WERI-Rb-1 (cell line): ENCODE measurements around the gene HMGB1.
"Not testable (repeated sequence)": the region's sequence is repeated elsewhere in the genome, so short reads cannot be mapped to it uniquely, and the experiment has no call there.

Experiments
- DNase-seq: peaks from one replicate; pipeline ENCODE4 v3.0.0-alpha.2; 2020
- H3K27ac ChIP-seq: fragments of 250-450 bp; sonication (Bioruptor Pico); 2 replicates; pipeline ENCODE4 v1.5.1; 2020; ENCODE audit warnings: mild to moderate bottlenecking, moderate library complexity
- H3K27me3 ChIP-seq: fragments of 250-450 bp; sonication (Bioruptor Pico); 2 replicates; pipeline ENCODE4 v1.5.1; 2021; ENCODE audit warnings: mild to moderate bottlenecking, low read depth, moderate library complexity; ENCODE audit not compliant: insufficient read depth, severe bottlenecking
- H3K36me3 ChIP-seq: fragments of 250-450 bp; sonication (Bioruptor Pico); 2 replicates; pipeline ENCODE4 v1.5.1; 2020; ENCODE audit warnings: mild to moderate bottlenecking, moderate library complexity
- H3K4me3 ChIP-seq: 2 replicates; pipeline ENCODE4 v1.5.1; 2011; ENCODE audit warnings: low read depth, mild to moderate bottlenecking, control low read depth, low read length
- H3K9me3 ChIP-seq: fragments of 250-450 bp; sonication (Bioruptor Pico); 2 replicates; pipeline ENCODE4 v1.5.1; 2021; ENCODE audit warnings: mild to moderate bottlenecking, moderate library complexity; ENCODE audit not compliant: severe bottlenecking
- TF ChIP-seq, protein P1 (sequence below): IDR thresholded peaks from 2 replicates; pipeline ENCODE4 v1.5.1; 2011; ENCODE audit warnings: low read depth, mild to moderate bottlenecking, control low read depth, inconsistent platforms, low read length

Gene HMGB1

DNA sequence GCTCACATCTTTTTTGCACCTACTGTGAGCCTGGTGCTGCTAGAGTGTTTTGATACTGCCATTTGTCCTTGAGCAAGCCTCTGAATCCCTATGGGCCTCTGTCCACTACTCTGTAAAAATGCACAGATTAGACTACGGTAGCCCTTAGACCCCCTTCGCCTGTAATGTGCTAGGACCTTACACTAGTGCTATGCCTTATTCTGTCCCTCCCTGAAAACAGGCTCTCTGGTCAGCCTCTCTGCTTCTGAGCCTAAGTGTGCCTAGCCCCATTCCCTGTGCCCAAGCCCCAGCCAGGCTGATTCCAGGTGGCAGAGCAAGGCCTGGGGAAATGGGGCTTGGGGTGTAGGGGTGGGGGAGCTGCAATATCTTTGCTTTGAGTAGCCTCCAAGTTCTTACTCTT is 10.7 kb downstream of the HMGB1 start:
- no peaks in the 10 kb centered on the region for H3K27me3 ChIP-seq
- no peaks in the 10 kb centered on the region for H3K9me3 ChIP-seq
- no peaks in the 10 kb centered on the region for H3K36me3 ChIP-seq
- no peak overlapping the region for H3K27ac ChIP-seq
- DNase-seq = no peak
- H3K4me3 ChIP-seq = no peak overlapping the region
- TF ChIP-seq, protein P1, sequence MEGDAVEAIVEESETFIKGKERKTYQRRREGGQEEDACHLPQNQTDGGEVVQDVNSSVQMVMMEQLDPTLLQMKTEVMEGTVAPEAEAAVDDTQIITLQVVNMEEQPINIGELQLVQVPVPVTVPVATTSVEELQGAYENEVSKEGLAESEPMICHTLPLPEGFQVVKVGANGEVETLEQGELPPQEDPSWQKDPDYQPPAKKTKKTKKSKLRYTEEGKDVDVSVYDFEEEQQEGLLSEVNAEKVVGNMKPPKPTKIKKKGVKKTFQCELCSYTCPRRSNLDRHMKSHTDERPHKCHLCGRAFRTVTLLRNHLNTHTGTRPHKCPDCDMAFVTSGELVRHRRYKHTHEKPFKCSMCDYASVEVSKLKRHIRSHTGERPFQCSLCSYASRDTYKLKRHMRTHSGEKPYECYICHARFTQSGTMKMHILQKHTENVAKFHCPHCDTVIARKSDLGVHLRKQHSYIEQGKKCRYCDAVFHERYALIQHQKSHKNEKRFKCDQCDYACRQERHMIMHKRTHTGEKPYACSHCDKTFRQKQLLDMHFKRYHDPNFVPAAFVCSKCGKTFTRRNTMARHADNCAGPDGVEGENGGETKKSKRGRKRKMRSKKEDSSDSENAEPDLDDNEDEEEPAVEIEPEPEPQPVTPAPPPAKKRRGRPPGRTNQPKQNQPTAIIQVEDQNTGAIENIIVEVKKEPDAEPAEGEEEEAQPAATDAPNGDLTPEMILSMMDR = no peak

DNA sequence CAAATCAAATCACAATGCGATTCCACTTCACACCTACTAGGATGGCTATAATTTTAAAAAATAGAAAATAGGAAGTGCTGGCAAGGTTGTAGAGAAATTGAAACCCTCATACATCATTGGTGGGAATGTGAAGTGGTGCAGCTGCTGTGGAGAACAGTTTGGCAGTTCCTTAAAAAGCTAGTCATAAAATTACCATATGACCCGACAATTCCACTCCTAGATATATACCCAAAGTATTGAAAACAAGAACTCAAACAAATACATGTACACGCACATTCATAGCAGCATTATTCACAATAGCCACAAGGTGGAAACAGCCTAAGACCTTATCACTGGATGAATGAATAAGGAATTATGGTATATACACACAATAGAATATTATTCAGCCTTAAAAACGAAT is 12.0 kb downstream of the HMGB1 start:
- DNase-seq = no peak
- no peak overlapping the region for H3K27ac ChIP-seq

DNA sequence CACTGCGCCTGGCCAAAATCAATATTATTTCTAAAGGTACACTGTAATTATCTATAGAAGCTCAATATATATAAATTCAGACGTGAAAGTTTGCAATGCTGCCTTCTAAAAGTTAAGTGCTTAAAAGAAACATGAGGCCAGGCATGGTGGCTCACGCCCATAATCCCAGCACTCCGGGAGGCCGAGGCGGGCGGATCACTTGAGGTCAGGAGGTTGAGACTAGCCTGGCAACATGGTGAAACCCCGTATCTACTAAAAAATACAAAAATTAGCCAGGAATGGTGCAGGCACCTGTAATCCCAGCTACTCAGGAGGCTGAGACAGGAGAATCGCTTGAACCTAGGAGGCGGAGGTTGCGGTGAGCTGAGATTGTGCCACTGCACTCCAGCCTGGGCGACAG is 14.3 kb downstream of the HMGB1 start:
- not testable (repeated sequence) for H3K27me3 ChIP-seq, DNase-seq, H3K27ac ChIP-seq, H3K4me3 ChIP-seq, H3K9me3 ChIP-seq, H3K36me3 ChIP-seq

More for the DNA sequence above, 12.0 kb downstream of the HMGB1 start:
- no peaks in the 10 kb centered on the region for H3K9me3 ChIP-seq
- no peak overlapping the region for H3K4me3 ChIP-seq
- no peaks in the 10 kb centered on the region for H3K27me3 ChIP-seq
- TF ChIP-seq, protein P1 = no peak
- H3K36me3 ChIP-seq = no peaks in the 10 kb centered on the region

DNA sequence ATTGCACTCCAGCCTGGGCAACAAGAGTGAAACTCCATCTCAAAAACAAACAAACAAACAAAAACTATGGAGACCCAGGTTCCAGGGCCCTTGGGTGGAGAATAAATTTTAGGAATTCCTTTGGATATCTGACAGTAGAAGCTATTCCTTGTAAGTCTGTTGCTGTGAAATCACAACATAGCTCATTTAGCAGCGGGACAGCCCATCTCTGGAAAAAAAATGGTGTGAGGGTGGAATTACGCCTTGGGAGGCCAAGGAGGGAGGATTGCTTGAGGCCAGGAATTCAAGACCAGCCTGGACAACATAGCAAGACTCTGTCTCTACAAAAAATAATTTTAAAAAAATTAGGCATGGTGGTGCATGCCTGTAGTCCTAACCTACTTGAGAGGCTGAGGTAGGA is 15.7 kb downstream of the HMGB1 start:
- no peak overlapping the region for H3K4me3 ChIP-seq
- H3K36me3 ChIP-seq = no peaks in the 10 kb centered on the region
- DNase-seq = no peak
- no peaks in the 10 kb centered on the region for H3K9me3 ChIP-seq
- no peak overlapping the region for H3K27ac ChIP-seq
- TF ChIP-seq, protein P1 = no peak
- no peaks in the 10 kb centered on the region for H3K27me3 ChIP-seq

DNA sequence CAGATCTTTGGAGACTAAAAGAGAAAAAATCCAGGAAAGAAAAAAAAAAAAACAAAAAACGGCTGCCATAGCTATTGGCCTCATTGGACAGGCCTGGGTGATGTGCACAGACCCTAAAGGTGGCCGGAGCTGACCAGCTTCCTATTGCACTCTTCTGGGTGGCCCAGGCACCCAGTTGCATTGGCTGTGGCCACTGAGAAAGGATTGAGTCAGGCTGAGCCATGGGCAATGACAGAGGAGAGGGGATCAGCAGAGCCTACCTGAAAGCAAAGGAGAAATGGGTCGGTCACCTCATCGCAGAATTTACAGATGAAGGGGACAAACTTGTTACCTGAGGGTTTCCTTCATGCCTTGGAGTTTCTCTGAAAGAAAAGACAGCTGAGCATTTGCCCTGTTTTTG is 17.3 kb downstream of the HMGB1 start:
- no peak overlapping the region for H3K4me3 ChIP-seq
- DNase-seq = no peak
- H3K9me3 ChIP-seq = no peaks in the 10 kb centered on the region
- H3K27ac ChIP-seq = no peak overlapping the region
- H3K36me3 ChIP-seq = no peaks in the 10 kb centered on the region
- TF ChIP-seq, protein P1 = no peak
- H3K27me3 ChIP-seq = no peaks in the 10 kb centered on the region

DNA sequence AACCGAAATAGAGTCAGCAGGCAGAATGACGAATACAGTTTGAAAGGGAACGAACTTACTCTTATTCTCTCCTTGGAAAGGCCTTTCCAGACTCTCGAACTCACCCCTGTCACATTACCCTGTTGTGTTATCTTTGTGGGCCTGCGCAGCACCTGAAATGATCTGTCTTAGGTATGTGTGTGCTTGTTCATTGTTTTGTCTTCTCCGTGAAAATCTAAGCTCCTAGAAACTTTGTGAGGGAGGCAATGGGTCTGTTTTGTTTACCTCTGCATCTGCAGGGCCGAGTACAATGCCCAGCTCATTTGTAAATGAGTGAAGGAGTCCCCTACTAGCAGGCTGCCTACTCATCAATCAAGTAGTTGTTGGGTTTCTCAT is 19.6 kb downstream of the HMGB1 start:
- TF ChIP-seq, protein P1 = no peak
- H3K36me3 ChIP-seq = no peaks in the 10 kb centered on the region
- no peak overlapping the region for H3K4me3 ChIP-seq
- no peaks in the 10 kb centered on the region for H3K9me3 ChIP-seq
- no peaks in the 10 kb centered on the region for H3K27me3 ChIP-seq
- DNase-seq = no peak
- H3K27ac ChIP-seq = no peak overlapping the region
